BLaER1 treated with 17β-estradiol and CSF1 and Interleukin-3, amounts not matched to agents 10 nM and 100 nM (cell line): ENCODE data around the gene INO80E.

Source experiments
- H3K27ac ChIP-seq, 11 experiments: shearing (Covaris generic); formaldehyde crosslinking; 2 replicates each; pipeline ENCODE4 v1.8.1; 2022
- H3K27me3 ChIP-seq, 11 experiments: shearing (Covaris generic); formaldehyde crosslinking; 2 replicates each; pipeline ENCODE4 v1.8.1; 2022
- H3K36me3 ChIP-seq, 11 experiments: shearing (Covaris generic); formaldehyde crosslinking; 2 replicates each; pipeline ENCODE4 v1.8.1; 2022
- H3K4me1 ChIP-seq, 10 experiments: shearing (Covaris generic); formaldehyde crosslinking; 2 replicates each; pipeline ENCODE4 v1.8.1; 2022
- H3K4me2 ChIP-seq, 11 experiments: shearing (Covaris generic); formaldehyde crosslinking; 2 replicates each; pipeline ENCODE4 v1.8.1; 2022
- H3K4me3 ChIP-seq, 10 experiments: shearing (Covaris generic); formaldehyde crosslinking; 2 replicates each; pipeline ENCODE4 v1.8.1; 2022
- H3K9ac ChIP-seq, 11 experiments: shearing (Covaris generic); formaldehyde crosslinking; 2 replicates each; pipeline ENCODE4 v1.8.1; 2022
- H3K9me3 ChIP-seq, 11 experiments: shearing (Covaris generic); formaldehyde crosslinking; replicated peaks in 1 of 11; 2 replicates each; pipeline ENCODE4 v1.8.1; 2022
- H4K20me1 ChIP-seq, 11 experiments: shearing (Covaris generic); formaldehyde crosslinking; 2 replicates each; pipeline ENCODE4 v1.8.1; 2022
- Cebpa-rat ChIP-seq, 11 experiments: shearing (Covaris generic); IDR thresholded peaks; 2 replicates each; pipeline ENCODE4 v1.8.1; 2022

INO80E gene

GRCh38 chr16:30053376-30054015, 57.5 kb downstream of the INO80E start:
- Histone ChIP-seq H3K4me2 (peak overlapping the region; percentile 91 to 100 (median 98)), H3K4me3 (peak overlapping the region; percentile 75 to 89 (median 79)), H3K9ac (peak overlapping the region; percentile 74 to 90 (median 85)), H3K9me3 (no peaks in the 10 kb centered on the region), H3K27me3 (no peaks in the 10 kb centered on the region), H3K27ac (peak overlapping the region in 10 of 11 experiments; percentile 30 to 89 (median 85); a peak in 18 of 22 replicates), H4K20me1 (no peaks in the 10 kb centered on the region; a peak in 1 of 22 replicates), H3K4me1 (peaks cover 18 to 41% (median 36%) of the 10 kb centered on the region in 10 experiments), H3K36me3 (no peaks in the 10 kb centered on the region)
- TF ChIP-seq Cebpa-rat (IDR thresholded peaks at IDR 0.05), result no peak

- peaks cover 18 to 41% (median 36%) of the 10 kb centered on the region in 10 experiments for H3K4me1 ChIP-seq
- H3K9ac ChIP-seq, result peak overlapping the region in 7 of 11 experiments; percentile 1 to 90 (median 44); a peak in 6 of 22 replicates
- H3K27ac ChIP-seq, result no peak overlapping the region
- no peaks in the 10 kb centered on the region for H3K27me3 ChIP-seq
- peaks cover 0 to 6% (median 0%) of the 10 kb centered on the region in 11 experiments; a peak in 4 of 22 replicates for H3K36me3 ChIP-seq
- no peak overlapping the region; a peak in 1 of 20 replicates for H3K4me3 ChIP-seq
- no peak for TF ChIP-seq Cebpa-rat (IDR thresholded peaks at IDR 0.05)
- H3K4me2 ChIP-seq, result peak overlapping the region in 10 of 11 experiments; percentile 91 to 100 (median 98); a peak in 14 of 22 replicates
- no peaks in the 10 kb centered on the region; a peak in 1 of 22 replicates for H4K20me1 ChIP-seq
- no peaks in the 10 kb centered on the region for H3K9me3 ChIP-seq
These were observed 58.4 kb downstream of the INO80E start for GRCh38 chr16:30054451-30054850.

DNA sequence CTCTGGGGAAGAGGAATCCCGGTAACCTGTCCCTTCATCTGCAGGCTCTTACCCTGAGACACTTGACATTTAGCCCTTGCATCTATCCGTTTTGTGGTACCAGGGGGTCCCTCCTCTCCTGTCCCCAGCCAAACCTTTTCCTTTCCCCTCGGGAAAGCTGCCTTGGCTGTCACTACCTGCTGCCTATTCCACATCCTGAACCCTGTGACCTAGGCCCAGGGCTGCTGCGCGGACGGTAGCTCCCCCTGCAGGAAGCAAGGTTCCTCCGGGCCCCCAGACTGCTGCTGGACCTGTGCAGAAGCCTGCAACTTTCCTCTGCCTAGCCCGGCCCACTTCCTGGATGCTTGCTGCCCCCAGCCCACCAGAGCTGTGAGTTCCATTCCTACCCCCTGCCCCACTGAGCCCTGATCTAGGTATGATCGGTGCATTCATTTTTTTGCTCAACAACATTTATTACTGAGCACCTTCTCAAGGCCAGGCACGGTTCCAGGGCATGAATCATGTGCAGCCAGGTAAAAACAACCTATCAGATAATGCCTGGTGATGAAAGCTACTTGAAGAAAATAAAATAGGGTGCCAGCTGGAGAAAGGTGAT, 59.0 kb downstream of the INO80E start:
- no peak for TF ChIP-seq Cebpa-rat (IDR thresholded peaks at IDR 0.05)
- H4K20me1 ChIP-seq, result no peaks in the 10 kb centered on the region; a peak in 1 of 22 replicates
- peak overlapping the region in 6 of 11 experiments; percentile 7 to 85 (median 38); a peak in 6 of 22 replicates for H3K9ac ChIP-seq
- peak overlapping the region in 7 of 11 experiments; percentile 91 to 99 (median 97); a peak in 3 of 22 replicates for H3K4me2 ChIP-seq
- no peak overlapping the region for H3K27ac ChIP-seq
- no peaks in the 10 kb centered on the region for H3K9me3 ChIP-seq
- no peaks in the 10 kb centered on the region for H3K27me3 ChIP-seq
- H3K4me1 ChIP-seq, result peaks cover 18 to 41% (median 37%) of the 10 kb centered on the region in 10 experiments
- H3K36me3 ChIP-seq, result peaks cover 0 to 12% (median 5%) of the 10 kb centered on the region in 11 experiments; a peak in 5 of 22 replicates
- no peak overlapping the region for H3K4me3 ChIP-seq
